Measurements from ENCODE around the gene PHTF2.
"Not testable (repeated sequence)": the region's sequence is repeated elsewhere in the genome, so short reads cannot be mapped to it uniquely, and the experiment has no call there.

The PHTF2 gene

DNA sequence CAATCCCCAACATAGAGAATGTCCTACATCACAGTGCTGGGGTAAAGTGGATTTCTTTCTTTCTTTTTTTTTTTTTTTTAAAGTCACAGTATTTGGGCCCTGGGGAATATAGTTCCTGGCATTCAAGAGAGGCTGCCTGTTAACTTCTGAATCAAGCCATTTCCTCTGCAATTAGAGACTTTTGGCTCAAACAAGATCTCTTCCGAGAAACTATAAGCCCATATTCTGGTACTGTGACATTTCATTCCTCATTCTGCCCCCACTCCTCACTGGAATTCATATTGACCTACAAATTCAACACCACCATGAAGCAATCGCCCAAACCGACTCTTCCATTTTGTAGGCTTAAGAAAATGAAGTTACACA, 187.4 kb downstream of the PHTF2 start:
- H3K27ac ChIP-seq (ENCODE audit: low read length) = no peak overlapping the region
- no peak overlapping the region for H3K9ac ChIP-seq (ENCODE audit: low read length in 2 of 2)
- no peaks in the 10 kb centered on the region for H3K4me1 ChIP-seq (ENCODE audit: control insufficient read depth, insufficient read depth, low read length)
- no peak overlapping the region for H3K4me3 ChIP-seq (ENCODE audit: low read length in 2 of 2)
- H3K36me3 ChIP-seq (ENCODE audit: control insufficient read depth in 2 of 2, insufficient read depth in 2 of 2, low read length in 2 of 2) = no peaks in the 10 kb centered on the region
- H3K27me3 ChIP-seq (ENCODE audit: control insufficient read depth in 1 of 2, insufficient read depth in 2 of 2, low read length in 2 of 2) = no peaks in the 10 kb centered on the region
- H3K9me3 ChIP-seq (ENCODE audit: control insufficient read depth in 2 of 2, low read length in 2 of 2) = no peaks in the 10 kb centered on the region

DNA sequence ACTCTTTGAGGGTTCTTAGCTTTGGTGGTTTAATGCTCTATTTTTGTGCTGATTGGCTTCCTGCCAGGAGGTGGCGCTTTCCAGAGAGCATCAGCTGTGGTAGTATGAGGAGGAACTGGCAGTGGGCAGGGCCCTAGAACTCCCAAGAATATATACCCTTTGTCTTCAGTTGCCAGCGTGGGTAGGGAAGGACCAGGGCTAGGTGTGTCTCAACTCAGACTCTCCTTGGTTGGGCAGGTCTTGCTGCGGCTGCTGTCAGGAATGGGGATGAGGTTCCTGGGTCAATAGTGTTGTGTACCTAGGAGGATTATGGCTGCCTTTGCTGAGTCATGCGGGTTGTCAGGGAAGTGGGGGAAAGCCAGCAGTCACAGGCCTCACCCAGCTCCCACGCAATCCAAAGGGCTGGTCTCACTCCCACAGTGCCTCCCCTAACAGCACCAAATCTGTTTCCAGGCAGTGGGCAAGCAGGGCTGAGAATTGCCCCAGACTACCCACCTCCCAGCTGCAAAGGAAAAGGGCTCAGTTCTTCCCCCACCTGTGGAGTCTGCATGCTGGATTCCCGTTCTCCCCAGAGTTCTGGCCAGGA, 191.5 kb downstream of the PHTF2 start:
- no peak overlapping the region for H3K4me3 ChIP-seq (ENCODE audit: low read length in 2 of 2)
- no peak overlapping the region for H3K27ac ChIP-seq (ENCODE audit: low read length)

DNA sequence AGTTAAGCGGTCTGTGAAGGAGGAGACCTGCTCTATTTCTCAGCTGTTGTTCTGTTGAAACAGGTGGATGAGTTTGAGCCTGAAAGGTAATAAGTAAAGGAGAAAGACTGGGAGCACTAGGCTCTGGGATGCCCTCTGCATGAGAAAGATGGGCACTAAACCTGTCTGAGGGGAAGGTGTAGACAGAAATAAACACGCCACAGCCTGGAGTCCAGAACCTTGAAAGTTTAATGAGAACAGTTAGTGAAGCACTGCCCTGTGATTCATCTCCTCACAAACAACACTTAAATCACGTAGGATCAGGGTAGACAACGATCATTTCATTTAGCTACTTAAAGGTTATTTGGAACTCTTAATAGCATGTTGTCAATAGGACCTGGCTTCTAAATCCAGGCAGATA, 193.1 kb downstream of the PHTF2 start:
- Histone ChIP-seq H3K36me3 (ENCODE audit: control insufficient read depth in 2 of 2, insufficient read depth in 2 of 2, low read length in 2 of 2) (no peaks in the 10 kb centered on the region), H3K4me3 (ENCODE audit: low read length in 2 of 2) (no peak overlapping the region)

More for the DNA sequence above, 191.5 kb downstream of the PHTF2 start:
- no peaks in the 10 kb centered on the region for H3K9me3 ChIP-seq (ENCODE audit: control insufficient read depth in 2 of 2, low read length in 2 of 2)
- no peaks in the 10 kb centered on the region for H3K36me3 ChIP-seq (ENCODE audit: control insufficient read depth in 2 of 2, insufficient read depth in 2 of 2, low read length in 2 of 2)
- no peaks in the 10 kb centered on the region for H3K27me3 ChIP-seq (ENCODE audit: control insufficient read depth in 1 of 2, insufficient read depth in 2 of 2, low read length in 2 of 2)
- H3K9ac ChIP-seq (ENCODE audit: low read length in 2 of 2) = no peak overlapping the region
- H3K4me1 ChIP-seq (ENCODE audit: control insufficient read depth, insufficient read depth, low read length) = no peaks in the 10 kb centered on the region

DNA sequence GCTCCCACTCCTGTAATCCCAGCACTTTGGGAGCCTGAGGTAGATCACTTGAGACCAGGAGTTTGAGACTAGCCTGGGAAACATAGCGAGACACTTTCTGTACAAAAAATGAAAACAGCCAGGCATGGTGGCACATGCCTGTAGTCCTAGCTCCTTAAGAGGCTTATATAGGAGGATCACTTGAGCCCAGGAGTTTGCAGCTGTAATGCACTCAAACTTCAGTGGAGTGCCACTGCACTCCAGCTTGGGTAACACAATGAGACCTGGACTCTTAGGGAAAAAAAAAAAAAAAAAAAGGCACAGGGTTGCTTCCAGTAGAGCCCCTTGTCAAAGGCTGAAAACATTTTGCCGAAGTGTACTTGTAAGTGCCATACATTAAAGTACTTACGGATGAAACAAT, 195.3 kb downstream of the PHTF2 start:
- no peaks in the 10 kb centered on the region for H3K4me1 ChIP-seq (ENCODE audit: control insufficient read depth, insufficient read depth, low read length)

More for the DNA sequence above, 193.1 kb downstream of the PHTF2 start:
- Histone ChIP-seq H3K9me3 (ENCODE audit: control insufficient read depth in 2 of 2, low read length in 2 of 2) (no peaks in the 10 kb centered on the region), H3K4me1 (ENCODE audit: control insufficient read depth, insufficient read depth, low read length) (no peaks in the 10 kb centered on the region), H3K27me3 (ENCODE audit: control insufficient read depth in 1 of 2, insufficient read depth in 2 of 2, low read length in 2 of 2) (no peaks in the 10 kb centered on the region), H3K27ac (ENCODE audit: low read length) (no peak overlapping the region), H3K9ac (ENCODE audit: low read length in 2 of 2) (no peak overlapping the region)

DNA sequence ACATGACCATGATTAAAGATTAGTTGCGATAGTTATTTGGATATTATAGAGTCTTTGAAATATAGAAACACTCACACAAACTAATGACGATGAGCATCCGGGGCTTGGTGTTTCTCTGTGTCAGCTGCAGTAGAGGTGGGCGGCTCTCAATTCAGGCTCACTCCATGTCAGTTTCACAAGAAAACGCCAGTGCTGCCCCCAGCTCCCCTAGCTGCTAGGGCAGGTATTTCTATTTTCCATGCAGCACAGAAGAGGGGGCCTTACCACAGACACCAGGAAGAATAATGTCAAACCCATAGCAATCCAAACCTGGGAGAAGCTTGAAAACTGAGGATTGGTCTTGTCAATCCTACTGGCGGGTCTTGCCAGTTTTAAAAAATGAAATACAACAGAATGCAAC, 197.1 kb downstream of the PHTF2 start:
- no peaks in the 10 kb centered on the region for H3K27me3 ChIP-seq (ENCODE audit: control insufficient read depth in 1 of 2, insufficient read depth in 2 of 2, low read length in 2 of 2)
- H3K36me3 ChIP-seq (ENCODE audit: control insufficient read depth in 2 of 2, insufficient read depth in 2 of 2, low read length in 2 of 2) = no peaks in the 10 kb centered on the region
- H3K9ac ChIP-seq (ENCODE audit: low read length in 2 of 2) = no peak overlapping the region
- no peaks in the 10 kb centered on the region for H3K4me1 ChIP-seq (ENCODE audit: control insufficient read depth, insufficient read depth, low read length)
- H3K27ac ChIP-seq (ENCODE audit: low read length) = no peak overlapping the region
- H3K9me3 ChIP-seq (ENCODE audit: control insufficient read depth in 2 of 2, low read length in 2 of 2) = no peaks in the 10 kb centered on the region
- H3K4me3 ChIP-seq (ENCODE audit: low read length in 2 of 2) = no peak overlapping the region

More for the DNA sequence above, 195.3 kb downstream of the PHTF2 start:
- Histone ChIP-seq H3K27ac (ENCODE audit: low read length) (no peak overlapping the region), H3K9me3 (ENCODE audit: control insufficient read depth in 2 of 2, low read length in 2 of 2) (no peaks in the 10 kb centered on the region), H3K36me3 (ENCODE audit: control insufficient read depth in 2 of 2, insufficient read depth in 2 of 2, low read length in 2 of 2) (no peaks in the 10 kb centered on the region), H3K27me3 (ENCODE audit: control insufficient read depth in 1 of 2, insufficient read depth in 2 of 2, low read length in 2 of 2) (no peaks in the 10 kb centered on the region), H3K9ac (ENCODE audit: low read length in 2 of 2) (no peak overlapping the region), H3K4me3 (ENCODE audit: low read length in 2 of 2) (no peak overlapping the region)

DNA sequence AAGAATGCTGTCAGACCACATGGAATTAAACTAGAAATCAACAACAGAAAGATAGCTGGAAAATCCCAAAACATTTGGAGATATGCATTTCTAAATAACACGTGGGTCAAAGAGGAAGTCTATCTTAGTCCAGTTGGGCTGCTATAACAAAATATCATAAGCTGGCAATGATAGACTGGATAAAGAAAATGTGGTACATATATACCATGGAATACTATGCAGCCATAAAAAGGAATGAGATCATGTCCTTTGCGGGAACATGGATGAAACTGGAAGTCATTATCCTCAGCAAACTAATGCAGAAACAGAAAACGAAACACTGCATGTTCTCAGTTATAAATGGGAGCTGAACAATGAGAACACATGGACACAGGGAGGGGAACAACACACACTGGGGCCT, 200.6 kb downstream of the PHTF2 start:
- not testable (repeated sequence) for H3K9me3 ChIP-seq (ENCODE audit: control insufficient read depth in 2 of 2, low read length in 2 of 2); H3K9ac ChIP-seq (ENCODE audit: low read length in 2 of 2); H3K36me3 ChIP-seq (ENCODE audit: control insufficient read depth in 2 of 2, insufficient read depth in 2 of 2, low read length in 2 of 2); H3K27ac ChIP-seq (ENCODE audit: low read length); H3K4me1 ChIP-seq (ENCODE audit: control insufficient read depth, insufficient read depth, low read length); H3K27me3 ChIP-seq (ENCODE audit: control insufficient read depth in 1 of 2, insufficient read depth in 2 of 2, low read length in 2 of 2); H3K4me3 ChIP-seq (ENCODE audit: low read length in 2 of 2)

DNA sequence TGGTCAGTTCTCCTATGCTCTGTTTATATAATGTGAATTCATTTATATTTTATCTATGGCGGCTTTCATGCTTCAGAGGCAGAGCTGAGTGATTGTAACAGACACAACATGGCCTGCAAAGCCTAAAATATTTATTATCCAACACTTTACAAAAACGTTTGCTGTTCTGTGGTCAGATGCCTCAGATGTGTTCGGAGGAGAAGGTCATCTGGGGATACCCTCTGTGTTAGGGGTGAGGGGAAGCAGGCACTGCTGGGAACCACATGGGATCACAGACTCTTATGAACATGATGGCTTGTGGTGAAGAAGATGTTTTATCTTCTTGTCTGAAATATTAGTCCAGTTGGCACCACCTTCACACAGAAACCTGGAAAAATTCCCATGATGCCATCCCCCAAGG, 203.4 kb downstream of the PHTF2 start:
- Histone ChIP-seq H3K4me1 (ENCODE audit: control insufficient read depth, insufficient read depth, low read length) (no peaks in the 10 kb centered on the region), H3K27ac (ENCODE audit: low read length) (no peak overlapping the region), H3K27me3 (ENCODE audit: control insufficient read depth in 1 of 2, insufficient read depth in 2 of 2, low read length in 2 of 2) (no peaks in the 10 kb centered on the region), H3K9ac (ENCODE audit: low read length in 2 of 2) (no peak overlapping the region), H3K4me3 (ENCODE audit: low read length in 2 of 2) (no peak overlapping the region), H3K36me3 (ENCODE audit: control insufficient read depth in 2 of 2, insufficient read depth in 2 of 2, low read length in 2 of 2) (no peaks in the 10 kb centered on the region), H3K9me3 (ENCODE audit: control insufficient read depth in 2 of 2, low read length in 2 of 2) (no peaks in the 10 kb centered on the region)

DNA sequence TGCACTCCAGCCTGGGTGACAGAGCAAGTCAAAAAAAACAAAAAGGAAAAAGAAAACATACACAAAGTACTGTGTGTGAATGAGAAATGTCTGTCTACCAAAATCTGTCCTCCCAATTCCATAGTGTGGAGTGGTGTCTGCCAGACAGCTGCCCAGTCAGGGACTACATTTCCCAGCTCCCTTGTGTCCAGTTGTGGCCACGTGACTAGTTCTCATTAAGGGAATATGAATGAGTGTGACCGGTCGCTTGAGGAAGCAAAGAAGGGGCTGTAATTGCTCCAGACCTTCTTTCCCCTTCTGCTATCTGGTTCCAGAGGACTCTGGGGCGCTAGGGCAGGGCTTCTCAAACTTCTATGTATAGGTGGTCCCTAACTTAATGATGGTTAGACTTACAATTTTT, 204.1 kb downstream of the PHTF2 start:
- Histone ChIP-seq H3K27me3 (ENCODE audit: control insufficient read depth in 1 of 2, insufficient read depth in 2 of 2, low read length in 2 of 2) (no peaks in the 10 kb centered on the region), H3K27ac (ENCODE audit: low read length) (no peak overlapping the region), H3K4me3 (ENCODE audit: low read length in 2 of 2) (no peak overlapping the region), H3K4me1 (ENCODE audit: control insufficient read depth, insufficient read depth, low read length) (no peaks in the 10 kb centered on the region), H3K9ac (ENCODE audit: low read length in 2 of 2) (no peak overlapping the region), H3K9me3 (ENCODE audit: control insufficient read depth in 2 of 2, low read length in 2 of 2) (no peaks in the 10 kb centered on the region), H3K36me3 (ENCODE audit: control insufficient read depth in 2 of 2, insufficient read depth in 2 of 2, low read length in 2 of 2) (no peaks in the 10 kb centered on the region)

DNA sequence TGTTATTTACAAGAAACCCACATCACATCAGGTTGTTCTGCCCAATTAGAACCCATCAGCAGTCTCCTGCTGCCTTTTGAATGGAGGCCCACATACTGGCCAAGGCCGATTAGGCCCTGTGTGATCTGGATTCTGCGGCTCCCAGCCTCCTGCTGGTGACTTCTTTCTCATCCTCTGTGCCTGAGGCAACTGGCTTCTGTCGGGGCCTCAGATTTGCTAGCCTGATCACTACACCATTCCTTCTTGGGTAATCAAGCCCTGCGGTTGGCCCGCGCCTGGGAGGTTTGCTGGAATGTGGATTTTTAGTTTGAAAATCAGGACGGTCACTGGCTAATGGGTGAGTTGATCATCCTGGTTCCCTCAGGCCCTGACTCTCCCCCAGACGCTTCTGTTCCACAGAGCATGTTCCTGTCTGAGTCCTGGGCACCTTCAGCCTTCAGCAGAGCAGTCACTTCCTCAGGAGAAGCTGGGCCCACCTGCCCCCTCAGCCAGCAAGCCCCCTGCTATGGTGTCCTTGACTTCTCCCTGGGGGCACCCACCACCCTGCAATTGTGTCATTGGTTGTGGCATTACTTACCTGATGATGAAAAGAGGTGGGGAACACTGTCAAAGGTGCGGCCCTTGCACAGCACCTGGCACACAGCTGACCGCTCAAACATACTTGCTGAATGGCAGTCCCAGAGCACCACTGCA, 207.6 kb downstream of the PHTF2 start:
- Histone ChIP-seq H3K27me3 (ENCODE audit: control insufficient read depth in 1 of 2, insufficient read depth in 2 of 2, low read length in 2 of 2) (no peaks in the 10 kb centered on the region), H3K9me3 (ENCODE audit: control insufficient read depth in 2 of 2, low read length in 2 of 2) (no peaks in the 10 kb centered on the region), H3K27ac (ENCODE audit: low read length) (no peak overlapping the region), H3K4me3 (ENCODE audit: low read length in 2 of 2) (no peak overlapping the region), H3K9ac (ENCODE audit: low read length in 2 of 2) (no peak overlapping the region), H3K4me1 (ENCODE audit: control insufficient read depth, insufficient read depth, low read length) (no peaks in the 10 kb centered on the region), H3K36me3 (ENCODE audit: control insufficient read depth in 2 of 2, insufficient read depth in 2 of 2, low read length in 2 of 2) (no peaks in the 10 kb centered on the region)

All from stomach smooth muscle (tissue), 2 donors.